ENCODE data around the gene FANCE.
"Not testable (repeated sequence)": the region's sequence is repeated elsewhere in the genome, so short reads cannot be mapped to it uniquely, and the experiment has no call there.

GRCh38 chr6:35515939-35516338 is 63.8 kb downstream of the FANCE start:
- TF ChIP-seq CC2D1A (IDR thresholded peaks at IDR 0.05); PHF20 (IDR thresholded peaks at IDR 0.05; ENCODE audit: partially characterized antibody); HDAC6 (IDR thresholded peaks at IDR 0.05; ENCODE audit: low read depth, low read length); HMG20B (CRISPR knock-in tag; IDR thresholded peaks at IDR 0.05); ZNF316 (IDR thresholded peaks at IDR 0.05); ESRRA (IDR thresholded peaks at IDR 0.05; ENCODE audit: borderline replicate concordance, low read depth); MYNN (IDR thresholded peaks at IDR 0.05); MYNN (CRISPR knock-in tag; IDR thresholded peaks at IDR 0.05); JUND (IDR thresholded peaks at IDR 0.05; ENCODE audit: borderline replicate concordance, low read depth, low read length); JUND (tag; IDR thresholded peaks at IDR 0.05; ENCODE audit: borderline replicate concordance, low read depth, low read length); TRIM24 (IDR thresholded peaks at IDR 0.05); FOSL1 (tag; conservative IDR thresholded peaks at IDR 0.05); THRA (IDR thresholded peaks at IDR 0.05); PHF8 (IDR thresholded peaks at IDR 0.05; ENCODE audit: borderline replicate concordance, low read length): not testable (repeated sequence)
- TF ChIP-seq, protein P1, sequence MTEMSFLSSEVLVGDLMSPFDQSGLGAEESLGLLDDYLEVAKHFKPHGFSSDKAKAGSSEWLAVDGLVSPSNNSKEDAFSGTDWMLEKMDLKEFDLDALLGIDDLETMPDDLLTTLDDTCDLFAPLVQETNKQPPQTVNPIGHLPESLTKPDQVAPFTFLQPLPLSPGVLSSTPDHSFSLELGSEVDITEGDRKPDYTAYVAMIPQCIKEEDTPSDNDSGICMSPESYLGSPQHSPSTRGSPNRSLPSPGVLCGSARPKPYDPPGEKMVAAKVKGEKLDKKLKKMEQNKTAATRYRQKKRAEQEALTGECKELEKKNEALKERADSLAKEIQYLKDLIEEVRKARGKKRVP (CRISPR knock-in tag; IDR thresholded peaks at IDR 0.05) = not testable (repeated sequence)
